AG04450 (cell line): ENCODE measurements around the gene CFAP221. TPM values are rescaled to one million over a fixed set of nuclear protein-coding genes. Genes with fewer than 3 reads are reported as not detected.

ENCODE experiments used
- CTCF ChIA-PET: fragments of 300-600, 350-600 bp; formaldehyde crosslinking; extraction: SDS; loops from one replicate; lab custom pipeline; 2022; ENCODE audit warnings: antibody characterized with exemption, inconsistent platforms; lab: Charles Lee
- POLR2A ChIA-PET: fragments of 350-600 bp; formaldehyde crosslinking; extraction: SDS; loops from one replicate; lab custom pipeline; 2021; ENCODE audit warnings: antibody characterized with exemption, inconsistent platforms; lab: Yijun Ruan, JAX
- DNase-seq: peaks from one replicate; pipeline ENCODE4 v3.0.0-alpha.2; 2011; ENCODE audit warnings: low read depth, low spot score
- H3K27ac ChIP-seq: one replicate; pipeline ENCODE4 v1.5.1; 2012; ENCODE audit warnings: low read depth, low read length, control low read depth
- H3K27me3 ChIP-seq: one replicate; pipeline ENCODE4 v1.6.0; 2012; ENCODE audit warnings: low read length; ENCODE audit not compliant: control insufficient read depth, insufficient read depth
- H3K4me3 ChIP-seq: 2 replicates; pipeline ENCODE4 v1.5.1; 2011; ENCODE audit warnings: mild to moderate bottlenecking, low read depth, low read length, control low read depth
- H3K9me3 ChIP-seq: 2 replicates; pipeline ENCODE4 v1.5.1; 2012; ENCODE audit warnings: low read length; ENCODE audit not compliant: control insufficient read depth, insufficient read depth
- CTCF ChIP-seq: IDR thresholded peaks from 2 replicates; pipeline ENCODE4 v1.5.1; 2011; ENCODE audit warnings: low read depth, low read length, control low read depth, inconsistent platforms
- polyA plus RNA-seq: library from polyadenylated mRNA; depleted of rRNA; stranded (reverse); fragments of >200 nt; gene quantifications from 2 replicates; pipeline ENCODE4 v1.2.3, GENCODE V29; 2011

CFAP221 gene
- polyA plus RNA-seq, 1 experiment, result not detected

GRCh38 chr2:119674711-119675500 lies 130.7 kb downstream of the CFAP221 start:
- ChIA-PET POLR2A (no interaction called here), CTCF (interaction anchor here (0.8 to 1.1 kb wide), 3 partner anchors 14 to 500 kb away, joined by 3 to 4 read pairs (median 3); no protein-coding TSS in a partner anchor)
- peaks cover 18% of the 10 kb centered on the region for H3K27me3 ChIP-seq
- no peak for DNase-seq
- no peak overlapping the region for H3K27ac ChIP-seq
- H3K4me3 ChIP-seq, result no peak overlapping the region
- no peaks in the 10 kb centered on the region; the same call in 1 of the 2 replicates for H3K9me3 ChIP-seq
- no peak for TF ChIP-seq CTCF

GRCh38 chr2:119678021-119678656 lies 133.9 kb downstream of the CFAP221 start:
- no peaks in the 10 kb centered on the region; the same call in 1 of the 2 replicates for H3K9me3 ChIP-seq
- H3K27me3 ChIP-seq, result peaks cover 13% of the 10 kb centered on the region
- no peak overlapping the region for H3K27ac ChIP-seq
- no peak for TF ChIP-seq CTCF
- no peak overlapping the region for H3K4me3 ChIP-seq
- no peak for DNase-seq
- ChIA-PET CTCF (interaction anchor here (0.6 to 1.3 kb wide), 5 partner anchors 17 to 151 kb away, joined by 3 to 5 read pairs (median 3); no protein-coding TSS in a partner anchor), POLR2A (interaction anchor here (1.0 kb wide), 1 partner anchor 17 kb away, joined by 4 read pairs; no protein-coding TSS in a partner anchor)

- no peak for TF ChIP-seq CTCF
- no peak for DNase-seq
- Histone ChIP-seq H3K4me3 (peak overlapping the region; percentile 92), H3K27me3 (peaks cover 12% of the 10 kb centered on the region), H3K27ac (no peak overlapping the region), H3K9me3 (no peaks in the 10 kb centered on the region; the same call in 1 of the 2 replicates)
- ChIA-PET CTCF (interaction anchor here (1.0 kb wide), 1 partner anchor 36 kb away, joined by 3 read pairs; no protein-coding TSS in a partner anchor), POLR2A (interaction anchor here (0.6 to 1.0 kb wide), 4 partner anchors 15 to 1132 kb away, joined by 3 to 4 read pairs (median 4); no protein-coding TSS in a partner anchor)
These were observed 135.2 kb downstream of the CFAP221 start for GRCh38 chr2:119679526-119679837.

- POLR2A ChIA-PET, result no interaction called here
- CTCF ChIA-PET, result no interaction called here
These were observed 135.6 kb downstream of the CFAP221 start for GRCh38 chr2:119679846-119680245.

More at GRCh38 chr2:119679846-119680245, 135.6 kb downstream of the CFAP221 start:
- no peak for DNase-seq
- peaks cover 9% of the 10 kb centered on the region for H3K27me3 ChIP-seq
- TF ChIP-seq CTCF, result no peak
- no peak overlapping the region for H3K27ac ChIP-seq
- H3K4me3 ChIP-seq, result peak overlapping the region; percentile 92
- no peaks in the 10 kb centered on the region; the same call in 1 of the 2 replicates for H3K9me3 ChIP-seq
